Measurements from ENCODE around the gene MAML3.

MAML3 gene

DNA sequence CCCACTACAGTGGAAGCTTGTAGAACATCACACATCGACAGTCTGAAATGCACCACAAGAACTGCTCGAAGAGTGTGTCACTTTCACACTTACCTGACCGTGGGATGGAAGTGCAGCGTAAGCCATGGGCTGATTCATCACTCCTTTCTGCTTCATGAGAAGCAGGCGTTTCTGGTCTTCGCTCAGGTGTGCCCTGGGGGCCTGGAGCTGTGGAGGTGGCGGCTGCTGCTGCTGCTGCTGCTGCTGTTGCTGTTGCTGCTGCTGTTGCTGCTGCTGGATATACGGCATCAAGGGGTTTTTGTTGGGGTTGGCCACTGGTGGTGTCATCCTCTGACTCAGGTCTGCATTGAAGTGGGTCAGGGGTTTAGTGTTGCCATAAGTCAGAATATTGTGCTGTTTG, 264.7 kb downstream of the MAML3 start:
- TF ChIP-seq, protein P1, sequence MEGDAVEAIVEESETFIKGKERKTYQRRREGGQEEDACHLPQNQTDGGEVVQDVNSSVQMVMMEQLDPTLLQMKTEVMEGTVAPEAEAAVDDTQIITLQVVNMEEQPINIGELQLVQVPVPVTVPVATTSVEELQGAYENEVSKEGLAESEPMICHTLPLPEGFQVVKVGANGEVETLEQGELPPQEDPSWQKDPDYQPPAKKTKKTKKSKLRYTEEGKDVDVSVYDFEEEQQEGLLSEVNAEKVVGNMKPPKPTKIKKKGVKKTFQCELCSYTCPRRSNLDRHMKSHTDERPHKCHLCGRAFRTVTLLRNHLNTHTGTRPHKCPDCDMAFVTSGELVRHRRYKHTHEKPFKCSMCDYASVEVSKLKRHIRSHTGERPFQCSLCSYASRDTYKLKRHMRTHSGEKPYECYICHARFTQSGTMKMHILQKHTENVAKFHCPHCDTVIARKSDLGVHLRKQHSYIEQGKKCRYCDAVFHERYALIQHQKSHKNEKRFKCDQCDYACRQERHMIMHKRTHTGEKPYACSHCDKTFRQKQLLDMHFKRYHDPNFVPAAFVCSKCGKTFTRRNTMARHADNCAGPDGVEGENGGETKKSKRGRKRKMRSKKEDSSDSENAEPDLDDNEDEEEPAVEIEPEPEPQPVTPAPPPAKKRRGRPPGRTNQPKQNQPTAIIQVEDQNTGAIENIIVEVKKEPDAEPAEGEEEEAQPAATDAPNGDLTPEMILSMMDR (IDR thresholded peaks at IDR 0.05; ENCODE audit: low read depth, low read length, missing control alignments) = no peak
- H3K4me3 ChIP-seq (replicated peaks; ENCODE audit: low read depth, low read length) = no peak overlapping the region
- DNase-seq (ENCODE audit: extremely low read depth, low read depth) = no peak

DNA sequence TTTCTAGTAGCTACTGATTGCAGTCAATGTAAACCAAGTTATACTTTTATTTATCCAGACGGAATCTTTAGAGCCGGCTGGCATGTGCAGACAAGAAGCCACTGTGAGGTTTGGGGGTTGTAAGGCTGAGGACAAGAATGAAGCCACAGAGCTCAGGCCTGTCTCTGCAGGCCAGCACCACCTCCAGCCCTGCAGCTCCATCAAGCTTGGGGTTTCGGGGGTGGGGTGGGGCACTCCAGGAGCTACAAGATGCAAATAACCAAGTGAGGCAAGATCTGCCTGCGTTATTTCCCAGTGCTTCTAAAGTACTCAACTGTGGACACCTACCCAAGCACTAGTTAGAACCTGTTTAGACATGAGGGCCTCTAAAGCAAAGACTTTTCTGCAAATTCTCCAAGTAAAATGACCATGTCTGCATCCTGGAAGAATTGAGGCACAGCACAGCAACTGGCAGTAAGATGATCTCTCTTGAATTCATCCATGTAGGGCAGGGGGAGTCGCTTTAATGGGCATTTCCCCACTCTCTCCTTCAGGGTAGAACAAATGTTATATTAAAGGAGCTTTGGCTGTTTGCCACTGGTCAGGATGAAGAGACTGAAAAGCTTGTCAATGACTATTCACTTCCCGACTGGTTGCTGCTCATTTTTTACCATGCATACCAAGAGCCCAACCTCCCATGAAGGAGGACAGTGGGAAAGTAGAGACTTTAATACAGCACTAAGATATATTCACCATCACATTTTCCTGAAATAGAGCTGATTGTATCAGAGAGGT, 265.8 kb downstream of the MAML3 start:
- no peak overlapping the region for H3K4me3 ChIP-seq (replicated peaks; ENCODE audit: low read depth, low read length)
- TF ChIP-seq, protein P1 (IDR thresholded peaks at IDR 0.05; ENCODE audit: low read depth, low read length, missing control alignments) = no peak
- DNase-seq (ENCODE audit: extremely low read depth, low read depth) = no peak

DNA sequence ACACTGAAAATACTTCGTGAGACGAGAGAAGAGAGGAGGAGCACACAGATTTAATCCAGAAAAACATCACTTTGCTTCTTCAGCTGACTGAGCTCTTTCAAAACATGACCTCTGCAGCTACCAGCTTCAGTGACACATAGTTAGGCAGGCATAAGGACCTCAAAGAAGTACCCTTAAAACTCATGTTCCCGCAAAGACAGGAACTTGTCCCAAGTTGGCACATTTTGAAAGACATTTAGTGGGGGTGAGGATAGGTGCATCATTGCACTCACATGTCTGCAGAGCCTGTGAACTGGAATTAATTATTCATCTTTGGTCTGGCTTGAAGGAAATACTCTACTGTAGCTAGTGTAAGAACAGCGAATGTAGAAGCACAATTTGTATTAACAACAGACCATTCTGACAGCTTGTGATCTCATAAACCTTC, 266.6 kb downstream of the MAML3 start:
- H3K4me3 ChIP-seq (replicated peaks; ENCODE audit: low read depth, low read length) = no peak overlapping the region
- DNase-seq (ENCODE audit: extremely low read depth, low read depth) = no peak
- TF ChIP-seq, protein P1 (IDR thresholded peaks at IDR 0.05; ENCODE audit: low read depth, low read length, missing control alignments) = no peak

DNA sequence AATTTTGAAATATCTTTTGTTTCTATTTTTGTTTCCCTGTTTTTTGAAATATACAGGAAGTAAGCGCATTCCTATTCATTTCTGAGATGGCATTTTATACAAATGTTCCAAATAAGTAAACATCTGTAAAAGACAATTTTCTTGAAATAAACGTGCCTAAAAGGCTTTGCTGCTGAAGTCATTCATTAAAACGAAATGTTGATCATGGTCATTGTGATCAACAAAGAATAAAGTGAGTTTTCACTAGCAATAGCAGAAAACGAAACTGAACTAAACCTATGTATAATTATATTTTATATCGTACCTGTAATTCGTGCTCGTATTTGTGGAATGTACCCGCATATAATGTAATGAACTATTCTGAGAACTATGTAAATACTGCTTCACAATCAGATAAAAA, 267.2 kb downstream of the MAML3 start:
- no peak for DNase-seq (ENCODE audit: extremely low read depth, low read depth)
- TF ChIP-seq, protein P1 (IDR thresholded peaks at IDR 0.05; ENCODE audit: low read depth, low read length, missing control alignments) = no peak
- H3K4me3 ChIP-seq (replicated peaks; ENCODE audit: low read depth, low read length) = no peak overlapping the region

DNA sequence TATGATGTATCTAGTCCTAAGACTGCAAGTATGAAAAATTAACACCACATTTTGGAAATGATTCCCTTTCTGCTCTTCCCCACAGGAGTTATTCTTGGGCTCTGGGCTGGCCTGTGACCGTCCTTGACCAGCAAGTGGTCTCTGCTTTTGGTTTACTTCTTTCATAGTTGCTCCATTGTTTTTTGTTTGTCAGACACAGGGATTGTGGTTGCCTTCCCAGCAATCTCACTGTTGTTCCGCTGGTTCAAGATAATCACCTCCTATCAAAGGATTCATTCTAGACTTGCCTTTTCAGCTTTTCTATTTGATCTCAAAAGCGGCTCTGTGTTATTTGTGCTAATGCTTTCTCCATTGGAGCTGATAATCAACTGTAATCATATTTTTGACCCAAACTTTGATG, 269.5 kb downstream of the MAML3 start:
- DNase-seq (ENCODE audit: extremely low read depth, low read depth) = no peak
- no peak overlapping the region for H3K4me3 ChIP-seq (replicated peaks; ENCODE audit: low read depth, low read length)
- TF ChIP-seq, protein P1 (IDR thresholded peaks at IDR 0.05; ENCODE audit: low read depth, low read length, missing control alignments) = no peak

DNA sequence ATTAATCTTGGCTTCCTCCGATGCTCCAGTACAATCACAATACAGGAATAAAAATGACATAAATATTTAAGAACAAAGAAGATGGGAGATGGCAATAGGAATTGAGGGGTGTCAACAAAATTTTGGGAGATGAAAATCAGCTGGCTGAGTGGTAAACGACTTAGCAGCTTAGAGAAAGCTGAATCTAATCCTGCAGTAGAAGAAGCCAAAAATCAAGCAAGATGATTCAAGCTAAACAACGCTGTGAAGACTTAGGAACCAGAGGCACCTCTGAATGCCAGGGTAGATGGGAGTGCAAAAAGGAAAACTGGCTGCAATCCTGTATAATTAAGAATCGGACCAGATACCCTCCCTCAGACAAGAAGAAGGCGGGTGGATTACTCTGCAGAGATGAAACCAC, 273.1 kb downstream of the MAML3 start:
- no peak for DNase-seq (ENCODE audit: extremely low read depth, low read depth)
- TF ChIP-seq, protein P1 (IDR thresholded peaks at IDR 0.05; ENCODE audit: low read depth, low read length, missing control alignments) = no peak
- no peak overlapping the region for H3K4me3 ChIP-seq (replicated peaks; ENCODE audit: low read depth, low read length)

DNA sequence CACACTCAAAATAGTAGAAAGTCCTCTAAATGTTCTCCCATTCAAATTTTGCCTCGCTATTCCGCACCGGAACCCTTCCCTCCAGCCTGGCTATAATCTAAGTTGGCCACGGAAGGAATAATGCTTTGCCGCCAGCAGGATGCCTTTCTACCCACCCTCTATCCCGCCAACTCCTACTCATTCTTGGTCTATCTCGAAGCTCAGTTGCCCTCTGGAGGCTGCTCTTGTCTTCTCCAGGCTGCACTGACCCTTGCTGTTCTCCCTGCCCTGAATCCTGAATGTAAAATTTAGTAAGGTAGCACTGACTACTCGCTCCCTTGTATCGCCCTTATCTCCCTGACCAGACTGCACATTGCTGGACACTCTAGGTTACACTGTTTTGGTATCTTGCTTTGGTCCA, 275.9 kb downstream of the MAML3 start:
- H3K4me3 ChIP-seq (replicated peaks; ENCODE audit: low read depth, low read length) = no peak overlapping the region
- DNase-seq (ENCODE audit: extremely low read depth, low read depth) = no peak

More for the DNA sequence above, 275.9 kb downstream of the MAML3 start:
- TF ChIP-seq, protein P1 (IDR thresholded peaks at IDR 0.05; ENCODE audit: low read depth, low read length, missing control alignments) = no peak

Data from HFF-Myc (cell line).